SK-N-SH (cell line): ENCODE data around the gene P2RX5.

ENCODE experiments used
- CTCF ChIP-seq: fragments of 200-600 bp; sonication (generic); IDR thresholded peaks from 2 replicates; pipeline ENCODE4 v1.6.1; 2017; ENCODE audit warnings: antibody characterized with exemption, mild to moderate bottlenecking, moderate library complexity
- EP300 ChIP-seq, 2 experiments: IDR thresholded peaks; 2 replicates each; pipeline versions ENCODE4 v1.4.0 to v1.6.1; 2012; ENCODE audit warnings: borderline replicate concordance in 1 of 2, low read depth in 1 of 2, low read length in 1 of 2
- PBX3 ChIP-seq: IDR thresholded peaks from 2 replicates; pipeline ENCODE4; 2012
- POLR2AphosphoS5 ChIP-seq: IDR thresholded peaks from 2 replicates; pipeline ENCODE4 v1.6.1; 2012; ENCODE audit warnings: low read depth, low read length
- RXRA ChIP-seq: IDR thresholded peaks from 2 replicates; pipeline ENCODE4 v1.4.0; 2012; ENCODE audit warnings: low read depth, mild to moderate bottlenecking, borderline replicate concordance
- SIN3A ChIP-seq: IDR thresholded peaks from 2 replicates; pipeline ENCODE4 v1.6.1; 2012; ENCODE audit warnings: low read depth, mild to moderate bottlenecking, low read length, moderate library complexity, borderline replicate concordance
- TEAD4 ChIP-seq: IDR thresholded peaks from 2 replicates; pipeline ENCODE4 v1.4.0; 2012; ENCODE audit warnings: mild to moderate bottlenecking, borderline replicate concordance; ENCODE audit not compliant: insufficient read depth

- TF ChIP-seq RXRA, result no peak
- TF ChIP-seq CTCF, result no peak
- TF ChIP-seq SIN3A, result no peak
- TF ChIP-seq POLR2AphosphoS5, result no peak
- no peak for TF ChIP-seq EP300 (IDR thresholded peaks at IDR 0.05; ENCODE audit: borderline replicate concordance in 1 of 2, low read depth in 1 of 2, low read length in 1 of 2)
- TF ChIP-seq TEAD4, result no peak
- TF ChIP-seq PBX3, result no peak
These were observed 42.8 kb upstream of the P2RX5 start for GRCh38 chr17:3738562-3739295.
